Calu3 (cell line): ENCODE results near the gene IL17REL. TPM values are rescaled to one million over a fixed set of nuclear protein-coding genes. Genes with fewer than 3 reads are reported as not detected.

Source experiments
- BruUV-seq: library from RNA; stranded (reverse); fragments of 400-500 nt; replicated peaks from 2 replicates; lab custom pipeline; 2021; lab: Mats Ljungman, UMichigan
- CTCF ChIA-PET: fragments of 300-600 bp; sonication (Branson Sonifier 250); formaldehyde crosslinking; loops from one replicate; lab custom pipeline; 2022; ENCODE audit warnings: antibody characterized with exemption; lab: Charles Lee
- DNase-seq: peaks from one replicate; pipeline ENCODE4 v3.0.0; 2022
- H3K27ac Mint-ChIP-seq: one replicate; pipeline ENCODE4 v1.8.0; 2022; ENCODE audit warnings: mixed read lengths; ENCODE audit not compliant: unreplicated experiment
- H3K27me3 Mint-ChIP-seq: one replicate; pipeline ENCODE4 v1.8.0; 2022; ENCODE audit warnings: mixed read lengths; ENCODE audit not compliant: unreplicated experiment
- H3K36me3 Mint-ChIP-seq: one replicate; pipeline ENCODE4 v1.8.0; 2022; ENCODE audit warnings: mild to moderate bottlenecking, moderate library complexity, mixed read lengths; ENCODE audit not compliant: insufficient read depth, unreplicated experiment
- H3K4me1 Mint-ChIP-seq: one replicate; pipeline ENCODE4 v1.8.0; 2022; ENCODE audit warnings: mild to moderate bottlenecking, low read depth, mixed read lengths; ENCODE audit not compliant: unreplicated experiment
- H3K4me3 Mint-ChIP-seq: one replicate; pipeline ENCODE4 v1.8.0; 2022; ENCODE audit warnings: mild to moderate bottlenecking, low read depth, moderate library complexity, mixed read lengths; ENCODE audit not compliant: unreplicated experiment
- H3K9me3 Mint-ChIP-seq: one replicate; pipeline ENCODE4 v1.8.0; 2022; ENCODE audit warnings: low read depth, mixed read lengths; ENCODE audit not compliant: unreplicated experiment
- intact Hi-C: fragments of 100-400 bp; cut with micrococcal nuclease; formaldehyde crosslinking; loops from one replicate; pipeline ENCODE4 v1.10.0; 2022; ENCODE audit not compliant: unreplicated experiment
- total RNA-seq: library from RNA; stranded (reverse); gene quantifications from 2 replicates; pipeline ENCODE4 v1.2.3, GENCODE V29; 2022
- TF ChIP-seq, protein P1 (sequence below): fragments of 200-600 bp; IDR thresholded peaks from one replicate; pipeline ENCODE4 v1.8.0; 2022; ENCODE audit warnings: antibody characterized with exemption; ENCODE audit not compliant: unreplicated experiment

Gene IL17REL
- total RNA-seq, 1 experiment from 2014 or later: not detected

DNA sequence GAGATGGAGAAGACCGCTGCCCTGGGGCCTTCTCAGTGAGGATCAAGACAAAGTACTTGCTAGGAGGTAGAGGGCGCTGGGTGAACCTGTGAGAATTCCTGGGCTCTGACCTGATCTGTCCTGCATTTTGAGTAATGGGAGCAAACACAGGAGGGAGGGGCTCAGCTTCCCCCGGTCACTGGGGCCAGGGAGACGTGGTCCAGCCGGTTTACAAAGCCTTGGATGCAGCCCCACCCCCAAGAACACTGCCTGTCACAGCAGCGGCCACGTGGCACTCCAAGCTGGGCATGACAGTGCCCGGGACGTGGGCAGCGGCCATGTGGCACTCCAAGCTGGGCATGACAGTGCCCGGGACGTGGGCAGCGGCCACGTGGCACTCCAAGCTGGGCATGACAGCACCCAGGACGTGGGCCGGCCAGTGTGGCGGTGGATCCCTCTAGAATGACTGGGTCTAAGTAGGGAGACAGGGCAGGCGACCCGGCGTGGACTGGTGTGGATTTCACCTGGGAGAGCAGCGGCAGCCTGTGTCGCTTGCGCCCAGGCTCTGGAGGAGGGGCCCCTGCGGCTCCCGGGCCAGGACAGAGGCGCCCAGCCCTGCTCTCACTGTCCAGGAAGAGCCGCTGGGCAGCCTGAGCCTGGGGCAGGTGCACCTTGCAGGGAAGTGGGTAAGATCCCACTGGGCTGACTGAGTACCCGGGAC is 48.0 kb upstream of the IL17REL start:
- no TSS peak for BruUV-seq
- intact Hi-C loops: no loop called here
- peaks cover 5% of the 10 kb centered on the region for H3K36me3 Mint-ChIP-seq
- peaks cover 14% of the 10 kb centered on the region for H3K4me1 Mint-ChIP-seq
- DNase-seq: peak; percentile 37
- no peak overlapping the region for H3K4me3 Mint-ChIP-seq
- peaks cover 70% of the 10 kb centered on the region for H3K27me3 Mint-ChIP-seq
- no peaks in the 10 kb centered on the region for H3K9me3 Mint-ChIP-seq
- TF ChIP-seq, protein P1, sequence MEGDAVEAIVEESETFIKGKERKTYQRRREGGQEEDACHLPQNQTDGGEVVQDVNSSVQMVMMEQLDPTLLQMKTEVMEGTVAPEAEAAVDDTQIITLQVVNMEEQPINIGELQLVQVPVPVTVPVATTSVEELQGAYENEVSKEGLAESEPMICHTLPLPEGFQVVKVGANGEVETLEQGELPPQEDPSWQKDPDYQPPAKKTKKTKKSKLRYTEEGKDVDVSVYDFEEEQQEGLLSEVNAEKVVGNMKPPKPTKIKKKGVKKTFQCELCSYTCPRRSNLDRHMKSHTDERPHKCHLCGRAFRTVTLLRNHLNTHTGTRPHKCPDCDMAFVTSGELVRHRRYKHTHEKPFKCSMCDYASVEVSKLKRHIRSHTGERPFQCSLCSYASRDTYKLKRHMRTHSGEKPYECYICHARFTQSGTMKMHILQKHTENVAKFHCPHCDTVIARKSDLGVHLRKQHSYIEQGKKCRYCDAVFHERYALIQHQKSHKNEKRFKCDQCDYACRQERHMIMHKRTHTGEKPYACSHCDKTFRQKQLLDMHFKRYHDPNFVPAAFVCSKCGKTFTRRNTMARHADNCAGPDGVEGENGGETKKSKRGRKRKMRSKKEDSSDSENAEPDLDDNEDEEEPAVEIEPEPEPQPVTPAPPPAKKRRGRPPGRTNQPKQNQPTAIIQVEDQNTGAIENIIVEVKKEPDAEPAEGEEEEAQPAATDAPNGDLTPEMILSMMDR: no peak
- CTCF ChIA-PET: no interaction called here
- H3K27ac Mint-ChIP-seq: no peak overlapping the region

DNA sequence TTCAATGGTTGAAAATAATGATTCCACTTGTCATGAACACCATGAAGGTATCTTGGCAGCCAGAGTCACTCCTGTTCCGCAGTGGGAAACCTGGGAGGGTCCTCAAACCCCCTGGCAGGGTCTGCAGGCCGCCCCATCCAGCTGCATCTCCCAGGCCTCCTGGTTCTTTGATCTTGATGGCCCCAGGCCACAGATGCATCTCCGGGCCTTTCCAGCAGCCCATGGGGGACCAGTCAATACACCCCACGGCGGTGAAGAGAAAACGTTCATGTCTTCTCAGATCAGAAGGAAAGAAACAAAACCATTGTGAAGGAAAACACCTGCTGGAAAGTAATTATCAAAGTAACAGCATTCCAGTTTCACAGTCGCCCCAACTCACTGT is 47.3 kb upstream of the IL17REL start:
- H3K9me3 Mint-ChIP-seq: no peaks in the 10 kb centered on the region
- CTCF ChIA-PET: no interaction called here
- H3K27ac Mint-ChIP-seq: no peak overlapping the region
- H3K27me3 Mint-ChIP-seq: peaks cover 68% of the 10 kb centered on the region
- intact Hi-C loops: no loop called here
- no TSS peak for BruUV-seq
- DNase-seq: no peak
- H3K4me1 Mint-ChIP-seq: peaks cover 14% of the 10 kb centered on the region
- TF ChIP-seq, protein P1: no peak
- no peak overlapping the region for H3K4me3 Mint-ChIP-seq
- H3K36me3 Mint-ChIP-seq: peaks cover 5% of the 10 kb centered on the region

- Mint-ChIP-seq H3K4me3 (no peak overlapping the region), H3K4me1 (peaks cover 14% of the 10 kb centered on the region), H3K9me3 (no peaks in the 10 kb centered on the region), H3K27me3 (peaks cover 71% of the 10 kb centered on the region), H3K27ac (no peak overlapping the region), H3K36me3 (peaks cover 5% of the 10 kb centered on the region)
- BruUV-seq: no TSS peak
- TF ChIP-seq, protein P1: no peak
- CTCF ChIA-PET: no interaction called here
- no peak for DNase-seq
- intact Hi-C loops: no loop called here
Observed at GRCh38 chr22:50058906-50059880, 46.6 kb upstream of the IL17REL start.

- Mint-ChIP-seq H3K4me3 (no peak within 1 kb of the TSS), H3K27ac (no peak within 1 kb of the TSS), H3K9me3 (peaks cover 4% of the 10 kb centered on the region), H3K36me3 (peaks cover 5% of the 10 kb centered on the region), H3K4me1 (peaks cover 14% of the 10 kb centered on the region), H3K27me3 (peaks cover 80% of the 10 kb centered on the region)
- intact Hi-C loops: no loop called here
- TF ChIP-seq, protein P1: no peak
- BruUV-seq: no TSS peak
- CTCF ChIA-PET: interaction anchor here (0.7 kb wide), 1 partner anchor 33 kb away, joined by 3 read pairs; no protein-coding TSS in a partner anchor
- DNase-seq: no peak
Observed at GRCh38 chr22:50058061-50058905, 45.7 kb upstream of the IL17REL start, which contains the start of gene TTLL8. TSS of gene TTLL8 (minus strand) at chr22:50058298.
